CD4-positive, alpha-beta T cell treated with Interleukin-6 for 4 hours (primary cell): Measurements from ENCODE around the gene CEP83.
"Not testable (repeated sequence)": the region's sequence is repeated elsewhere in the genome, so short reads cannot be mapped to it uniquely, and the experiment has no call there.

Experiments used
- DNase-seq: peaks from one replicate; pipeline ENCODE4 v3.0.0-alpha.2; 2020; ENCODE audit warnings: mixed read lengths

The CEP83 gene

DNA sequence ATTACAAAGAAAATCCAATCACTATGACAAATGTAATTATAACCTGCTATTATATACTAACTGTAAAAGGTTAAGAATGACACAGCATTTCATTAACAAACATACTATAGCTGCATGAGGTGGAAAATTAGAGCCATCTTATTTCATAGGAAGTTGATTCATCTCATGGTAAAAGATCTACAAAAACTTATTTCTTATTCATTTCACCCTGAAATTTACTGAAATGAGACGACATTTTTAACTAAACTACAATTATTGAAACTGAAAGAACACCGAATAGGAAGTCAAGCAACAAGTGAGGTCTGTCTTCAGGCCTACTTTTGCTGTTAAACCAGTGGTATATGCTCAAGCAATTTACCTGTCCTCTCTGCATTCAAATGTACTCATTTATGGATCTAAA lies 87.2 kb downstream of the CEP83 start:
- DNase-seq: no peak

DNA sequence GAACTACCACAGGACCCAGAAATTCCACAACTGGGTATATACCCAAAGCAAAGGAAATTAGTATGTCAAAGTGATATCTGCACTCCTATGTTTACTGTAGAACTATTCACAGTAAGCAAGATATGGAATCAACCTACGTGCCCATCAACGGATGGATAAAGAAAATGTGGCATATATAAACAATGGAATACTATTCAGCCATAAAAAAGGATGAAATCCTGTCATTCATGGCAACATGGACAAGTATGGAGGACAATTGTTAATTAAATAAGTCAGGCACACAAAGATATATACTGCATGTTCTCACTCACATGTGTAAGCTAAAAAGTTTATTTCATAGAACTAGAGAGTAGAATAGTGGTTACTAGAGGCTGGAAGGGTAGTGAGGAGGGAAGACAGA lies 97.0 kb downstream of the CEP83 start:
- DNase-seq: no peak

DNA sequence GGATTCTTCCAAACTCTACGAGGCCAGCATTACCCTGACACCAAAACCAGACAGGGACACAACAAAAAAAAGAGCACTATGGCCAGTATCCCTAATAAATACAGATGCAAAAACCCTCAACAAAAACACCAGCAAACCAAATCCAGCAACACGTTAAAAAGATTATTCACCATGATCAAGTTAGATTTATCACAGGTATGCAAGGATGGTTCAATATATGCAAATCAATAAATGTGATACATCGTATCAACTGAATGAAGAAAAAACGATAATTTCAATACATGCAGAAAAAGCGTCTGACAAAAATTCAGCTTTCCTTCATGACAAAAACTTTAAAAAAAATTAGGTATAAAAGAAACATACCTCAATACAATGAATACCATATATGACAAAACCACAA lies 99.9 kb downstream of the CEP83 start:
- no peak for DNase-seq

- no peak for DNase-seq
Measured at GRCh38 chr12:94353130-94353529, 106.5 kb downstream of the CEP83 start.

DNA sequence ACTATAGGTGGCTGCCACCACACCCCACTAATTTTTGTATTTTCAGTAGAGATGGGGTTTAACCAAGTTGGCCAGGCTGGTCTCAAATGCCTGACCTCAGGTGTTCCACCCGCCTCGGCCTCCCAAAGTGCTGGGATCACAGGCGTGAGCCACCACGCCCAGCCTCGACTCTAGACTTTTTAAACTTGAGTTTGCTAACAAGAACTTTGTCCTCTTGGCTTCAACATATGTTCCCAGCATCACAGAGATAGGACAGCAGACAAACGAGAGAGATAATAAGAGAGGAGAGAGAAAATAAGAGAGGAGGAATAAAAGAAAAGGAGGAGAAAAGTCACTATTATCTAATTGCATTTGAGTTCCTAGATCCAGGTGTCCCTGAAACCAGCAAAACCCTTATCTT lies 119.1 kb downstream of the CEP83 start:
- no peak for DNase-seq

GRCh38 chr12:94338006-94338794 lies 121.5 kb downstream of the CEP83 start:
- no peak for DNase-seq

DNA sequence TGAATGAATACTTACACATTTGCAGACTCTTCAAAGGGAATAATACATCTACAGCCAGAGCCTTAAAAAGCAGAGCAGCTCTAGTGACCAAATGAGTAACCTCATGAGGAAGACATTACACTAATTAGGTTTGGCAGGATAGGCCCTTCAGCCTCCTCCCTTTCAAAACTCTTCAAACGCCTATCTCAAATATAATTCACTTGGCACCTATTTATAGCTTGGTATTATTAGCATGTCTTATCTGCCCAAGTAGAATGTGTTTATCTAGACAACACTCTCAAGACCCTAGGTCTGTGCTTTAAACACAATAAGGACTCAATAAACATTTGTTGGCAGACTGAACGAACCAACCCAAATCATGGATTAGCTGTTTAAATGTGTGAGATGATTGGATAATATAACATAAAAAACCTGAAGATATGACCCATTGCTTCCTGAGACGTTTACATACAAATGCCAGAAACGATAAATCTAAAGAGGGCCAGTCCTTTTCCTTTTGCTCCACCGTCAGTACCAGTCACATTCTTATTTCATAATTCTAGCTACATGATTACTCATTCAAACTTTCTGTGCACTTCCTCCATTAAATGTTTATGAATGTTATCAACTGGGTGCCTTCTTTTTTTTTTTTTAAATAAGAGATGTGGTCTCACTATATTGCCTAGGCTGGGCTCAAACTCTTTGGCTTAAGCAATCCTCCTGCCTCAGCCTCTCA lies 123.3 kb downstream of the CEP83 start:
- DNase-seq: no peak

DNA sequence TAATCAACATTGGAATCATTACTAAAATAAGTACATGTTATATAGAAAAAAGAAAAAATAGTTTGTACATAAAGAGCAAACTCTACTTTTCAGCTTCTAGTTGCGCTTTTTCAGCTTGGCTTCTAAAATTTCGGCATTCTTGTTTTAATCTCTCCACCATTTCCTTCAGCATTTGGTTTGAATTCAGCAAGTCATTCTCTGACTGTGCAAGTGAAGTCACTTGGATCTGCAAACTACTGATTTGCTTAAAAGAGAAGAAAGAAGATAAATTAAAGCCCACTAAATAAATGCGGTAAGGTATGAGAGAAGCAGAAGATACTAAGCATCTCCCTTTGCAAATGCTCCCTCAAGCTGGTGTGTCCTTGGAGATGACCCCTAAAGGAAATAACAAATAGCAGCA lies 126.3 kb downstream of the CEP83 start:
- DNase-seq: no peak

GRCh38 chr12:94329366-94329765 lies 130.3 kb downstream of the CEP83 start:
- DNase-seq: no peak

DNA sequence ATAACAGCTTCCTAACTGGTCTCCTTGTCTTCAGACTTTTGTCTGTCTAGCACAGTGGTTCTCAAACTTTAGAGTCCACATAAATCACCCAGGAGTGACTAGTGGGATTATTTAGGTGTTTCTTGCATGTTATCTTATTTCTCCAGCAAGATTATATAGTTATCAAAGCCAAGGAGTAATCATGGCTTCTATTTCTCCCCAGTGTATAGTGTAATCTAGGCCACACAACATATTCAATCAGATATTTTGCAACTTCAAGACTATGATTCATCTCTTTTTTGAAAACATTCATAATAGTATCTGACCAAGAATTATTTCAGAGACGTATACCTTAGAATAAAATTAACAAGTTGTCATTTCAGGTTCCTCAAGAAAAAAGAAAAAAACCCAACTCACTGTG lies 131.9 kb downstream of the CEP83 start:
- no peak for DNase-seq

DNA sequence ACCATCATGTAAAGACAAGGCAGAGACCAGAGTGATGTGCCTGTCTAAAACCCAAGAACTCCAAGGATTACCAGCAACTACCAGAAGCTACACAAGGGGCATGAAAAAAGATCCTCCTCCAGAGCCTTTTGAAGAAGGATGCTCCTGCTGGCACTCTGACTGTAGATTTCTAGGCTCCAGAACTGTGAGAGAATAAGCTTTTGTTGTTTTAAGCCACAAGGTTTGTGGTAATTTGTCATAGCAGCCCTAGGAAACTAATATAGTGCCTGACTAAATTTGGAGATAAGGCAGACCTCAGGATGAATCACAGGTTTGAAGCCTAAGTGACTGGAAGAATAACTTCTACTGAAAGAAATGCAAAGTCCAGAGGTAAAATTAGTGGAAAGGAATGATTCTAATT lies 132.9 kb downstream of the CEP83 start:
- no peak for DNase-seq

GRCh38 chr12:94326234-94326633 lies 133.4 kb downstream of the CEP83 start:
- DNase-seq: no peak

DNA sequence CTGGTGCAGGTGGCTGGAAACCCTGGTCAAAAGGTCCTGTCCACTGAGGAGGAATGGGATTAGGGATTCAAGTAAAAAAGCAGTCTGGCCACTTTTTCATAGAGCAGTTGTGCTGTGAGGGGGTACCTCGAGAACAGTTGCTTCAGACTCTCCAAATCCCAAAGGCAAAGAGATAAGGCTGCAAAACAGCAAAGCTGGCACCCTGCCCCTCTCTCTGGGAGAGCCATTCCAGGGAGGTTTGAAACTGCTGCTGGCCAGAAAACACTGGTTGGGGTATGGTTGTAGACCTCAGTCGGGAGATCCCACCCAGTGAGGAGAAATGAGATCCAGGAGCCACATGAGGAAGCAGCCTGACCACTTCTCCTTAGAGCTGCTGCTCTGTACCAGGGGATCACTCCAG lies 137.3 kb downstream of the CEP83 start:
- DNase-seq: no peak

DNA sequence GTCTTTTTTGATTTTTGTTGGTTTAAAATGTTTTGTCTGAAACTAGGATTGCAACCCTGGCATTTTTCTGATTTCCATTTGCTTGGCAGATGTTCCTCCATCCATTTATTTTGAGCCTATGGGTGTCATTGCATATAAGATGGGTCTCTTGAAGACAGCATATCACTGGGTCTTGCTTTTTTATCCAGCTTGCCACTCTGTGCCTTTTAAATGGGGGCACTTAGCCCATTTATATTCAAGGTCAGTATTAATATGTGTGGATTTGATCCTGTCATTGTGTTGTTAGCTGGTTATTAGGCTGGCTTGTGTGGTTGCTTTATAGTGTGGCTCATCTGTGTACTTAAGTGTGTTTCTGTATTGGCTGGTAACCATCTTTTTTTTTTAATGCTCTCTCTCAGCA lies 139.6 kb downstream of the CEP83 start:
- no peak for DNase-seq

- no peak for DNase-seq
Measured at GRCh38 chr12:94318181-94318580, 141.5 kb downstream of the CEP83 start.

GRCh38 chr12:94316600-94316999 lies 143.1 kb downstream of the CEP83 start:
- DNase-seq: not testable (repeated sequence)

GRCh38 chr12:94312378-94312777 lies 147.3 kb downstream of the CEP83 start:
- no peak for DNase-seq

DNA sequence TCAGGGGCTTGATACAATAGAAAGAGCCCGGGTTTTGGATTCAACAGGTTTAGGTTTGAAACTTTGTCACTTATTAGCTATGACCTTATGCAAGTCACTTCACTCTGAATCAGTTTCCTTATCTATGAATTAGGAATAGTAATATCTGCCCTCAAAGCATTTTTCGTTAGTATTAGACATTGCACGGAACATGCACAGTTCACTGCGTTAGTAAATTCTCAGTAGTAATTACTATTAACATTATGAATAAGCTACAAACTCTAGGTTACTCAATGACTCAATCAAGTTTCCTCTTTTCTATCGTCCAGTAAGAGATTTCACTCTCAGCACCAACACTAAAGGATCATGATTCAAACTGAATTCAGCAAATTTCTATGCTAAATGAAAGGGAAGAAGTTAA lies 150.3 kb downstream of the CEP83 start:
- DNase-seq: no peak

DNA sequence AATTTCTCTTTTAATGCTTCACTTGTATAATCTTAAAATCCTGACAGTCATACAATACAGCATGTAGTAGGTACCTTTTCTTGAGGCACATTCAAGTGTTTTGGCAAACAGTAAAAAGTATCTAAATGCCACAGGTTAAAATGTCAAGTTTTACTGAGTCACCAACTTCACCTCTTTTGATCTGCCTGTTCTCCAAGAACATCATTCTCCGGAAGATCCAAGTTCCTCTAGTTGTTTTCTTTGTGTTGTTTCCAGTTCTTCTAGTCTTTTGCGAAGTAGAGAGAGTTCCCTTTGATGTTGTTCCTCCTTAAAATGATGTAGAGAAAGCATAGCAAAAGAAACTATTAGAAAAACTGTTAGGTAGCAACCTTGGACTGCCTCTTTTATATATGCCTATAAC lies 151.1 kb downstream of the CEP83 start:
- DNase-seq: no peak

DNA sequence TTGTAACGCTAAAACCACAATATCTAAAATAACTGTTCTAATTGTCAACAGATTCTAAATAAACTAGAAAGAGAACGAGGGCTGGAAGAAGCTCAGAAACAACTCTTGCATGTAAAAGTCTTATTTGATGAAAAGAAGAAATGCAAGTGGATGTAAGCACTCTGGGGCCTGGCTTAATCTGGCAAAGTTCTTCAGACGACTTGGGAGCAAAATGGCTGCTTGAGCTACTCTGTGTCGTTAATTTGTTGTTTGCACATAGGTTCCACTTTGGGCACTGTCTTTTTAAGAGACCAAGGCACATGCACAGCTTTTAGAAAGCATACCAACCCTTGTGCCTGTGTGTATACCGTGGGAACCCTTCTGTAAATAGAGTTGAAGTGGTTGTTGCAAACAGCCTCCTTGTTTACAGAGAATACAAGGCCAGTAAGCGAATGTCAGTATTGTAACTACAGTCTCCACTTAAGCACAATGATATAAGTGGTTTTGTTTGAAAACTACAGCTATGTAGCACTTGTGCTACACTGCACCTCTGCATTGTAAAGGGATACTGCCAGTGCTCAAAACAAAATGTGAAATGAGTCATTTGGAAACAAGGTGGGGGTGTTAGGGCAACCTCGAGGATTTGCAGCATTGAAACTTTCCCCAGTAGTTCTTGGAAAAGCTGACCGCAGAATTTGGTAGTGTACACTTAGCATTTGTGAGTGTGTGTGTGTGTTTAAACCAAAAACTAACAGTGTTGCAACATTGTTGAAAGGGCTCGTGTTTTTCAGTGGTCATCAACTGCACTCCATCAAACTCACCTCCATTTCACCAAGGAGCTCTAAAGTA lies 154.3 kb downstream of the CEP83 start:
- DNase-seq: no peak

DNA sequence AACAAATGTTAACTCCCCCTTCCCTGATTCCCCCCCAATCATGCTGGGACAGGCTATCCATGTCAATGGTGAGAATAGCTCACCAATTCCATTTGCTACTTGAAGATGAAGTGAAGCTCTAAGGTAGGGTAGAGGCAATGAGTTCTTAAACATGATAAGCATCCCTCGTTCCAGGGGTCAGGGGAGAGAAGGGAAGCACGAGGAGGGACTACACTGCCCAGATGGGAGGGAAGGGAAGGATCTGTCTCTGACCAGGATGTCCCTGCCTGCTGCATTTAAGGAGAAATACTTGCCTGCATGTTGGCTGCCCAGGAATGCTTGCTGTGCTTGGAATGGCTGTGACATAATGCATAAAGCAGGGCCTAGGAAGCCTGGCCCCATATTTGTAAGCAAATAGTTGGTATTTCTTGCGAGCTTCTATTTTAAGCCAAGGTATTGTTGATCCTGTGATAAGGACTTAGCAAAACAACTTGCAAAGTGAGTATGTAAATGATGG lies 155.1 kb downstream of the CEP83 start:
- no peak for DNase-seq

DNA sequence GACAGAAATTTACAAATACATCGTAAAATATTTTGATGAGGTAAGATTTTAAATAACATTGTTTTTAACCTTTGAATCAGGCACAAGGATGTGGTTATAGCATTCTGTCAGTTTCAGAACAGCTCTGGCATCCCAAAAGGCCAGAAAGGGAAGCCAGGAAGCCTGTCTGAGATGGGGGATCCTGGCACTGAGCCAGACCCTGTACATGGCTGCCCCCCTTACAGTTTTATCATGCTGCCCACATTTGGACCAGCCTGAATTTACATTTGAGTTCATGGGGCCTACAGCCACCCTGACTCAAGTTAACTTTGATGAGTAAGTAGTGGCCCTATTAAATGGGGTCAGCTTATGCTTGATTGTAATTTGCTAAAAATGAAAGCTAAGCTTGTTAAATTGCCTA lies 155.7 kb downstream of the CEP83 start:
- DNase-seq: no peak

DNA sequence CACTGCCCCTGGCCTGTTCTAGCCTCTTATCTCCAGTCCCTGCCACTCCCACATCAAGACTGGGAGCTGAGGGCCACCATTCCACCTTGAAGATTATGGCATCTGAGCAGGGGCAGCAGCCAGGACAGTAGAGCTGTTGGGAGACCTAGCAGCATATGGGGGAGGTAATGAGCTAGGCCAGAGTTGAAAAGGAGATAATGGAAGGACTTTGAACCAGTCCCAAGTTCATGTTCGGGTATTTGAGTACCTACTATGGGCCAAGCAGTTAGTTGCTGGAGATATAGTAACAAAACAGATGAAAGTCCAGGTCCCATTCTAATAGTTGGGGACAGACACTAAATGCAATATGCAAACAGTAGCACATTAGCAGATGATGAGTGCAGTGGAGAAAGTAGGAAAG lies 159.8 kb downstream of the CEP83 start:
- DNase-seq: no peak
